Colonic mucosa (tissue), 4 donors: ENCODE data around the gene ZNF680. TPM values are rescaled to one million over a fixed set of nuclear protein-coding genes. Genes with fewer than 3 reads are reported as not detected.
"Not testable (repeated sequence)": the region's sequence is repeated elsewhere in the genome, so short reads cannot be mapped to it uniquely, and the experiment has no call there.

Experiments used
- DNase-seq: peaks from one replicate; pipeline ENCODE4 v3.0.0-alpha.2; 2020
- H3K27ac ChIP-seq: fragments of 200-600 bp; one replicate; pipeline ENCODE4 v1.8.0; 2021
- H3K27me3 ChIP-seq: fragments of 200-600 bp; one replicate; pipeline ENCODE4 v1.8.0; 2021
- H3K36me3 ChIP-seq: fragments of 200-600 bp; one replicate; pipeline ENCODE4 v1.8.0; 2021
- H3K4me1 ChIP-seq: fragments of 200-600 bp; one replicate; pipeline ENCODE4 v1.8.0; 2021; ENCODE audit warnings: mild to moderate bottlenecking
- H3K4me3 ChIP-seq: fragments of 200-600 bp; one replicate; pipeline ENCODE4 v1.8.0; 2021
- H3K9ac ChIP-seq, 2 donors: one replicate each; pipeline ENCODE4 v1.7.0; 2013; ENCODE audit warnings: control low read depth in 2 of 2, low read depth in 2 of 2, low read length in 2 of 2
- H3K9me3 ChIP-seq: fragments of 200-600 bp; one replicate; pipeline ENCODE4 v1.8.0; 2021
- intact Hi-C: fragments of 100-400 bp; cut with DNase I; formaldehyde crosslinking; loops from one replicate; pipeline ENCODE4 v1.14.1; 2022
- total RNA-seq, 2 donors: library from RNA; stranded (reverse); fragmentation: NEBNext Ultra II Directional in 1 of 2; extraction: Animal tissue kit (Norgen Biotek cat#: 25700) in 1 of 2; gene quantifications; one replicate each; pipeline ENCODE4 v1.2.1, GENCODE V29; 2021
- TF ChIP-seq, protein P1 (sequence below): fragments of 200-600 bp; IDR thresholded peaks from one replicate; pipeline ENCODE4 v1.8.0; 2022; ENCODE audit warnings: antibody characterized with exemption, mild to moderate bottlenecking
- donor health status: healthy.
- donor health status: DM: no; HTN: no; CAD: no.
- donor health status: DM: no; HTN: no; CAD: no.

The ZNF680 gene
- total RNA-seq, 2 donors from 2014 or later, result 7.2 to 11.4 TPM

DNA sequence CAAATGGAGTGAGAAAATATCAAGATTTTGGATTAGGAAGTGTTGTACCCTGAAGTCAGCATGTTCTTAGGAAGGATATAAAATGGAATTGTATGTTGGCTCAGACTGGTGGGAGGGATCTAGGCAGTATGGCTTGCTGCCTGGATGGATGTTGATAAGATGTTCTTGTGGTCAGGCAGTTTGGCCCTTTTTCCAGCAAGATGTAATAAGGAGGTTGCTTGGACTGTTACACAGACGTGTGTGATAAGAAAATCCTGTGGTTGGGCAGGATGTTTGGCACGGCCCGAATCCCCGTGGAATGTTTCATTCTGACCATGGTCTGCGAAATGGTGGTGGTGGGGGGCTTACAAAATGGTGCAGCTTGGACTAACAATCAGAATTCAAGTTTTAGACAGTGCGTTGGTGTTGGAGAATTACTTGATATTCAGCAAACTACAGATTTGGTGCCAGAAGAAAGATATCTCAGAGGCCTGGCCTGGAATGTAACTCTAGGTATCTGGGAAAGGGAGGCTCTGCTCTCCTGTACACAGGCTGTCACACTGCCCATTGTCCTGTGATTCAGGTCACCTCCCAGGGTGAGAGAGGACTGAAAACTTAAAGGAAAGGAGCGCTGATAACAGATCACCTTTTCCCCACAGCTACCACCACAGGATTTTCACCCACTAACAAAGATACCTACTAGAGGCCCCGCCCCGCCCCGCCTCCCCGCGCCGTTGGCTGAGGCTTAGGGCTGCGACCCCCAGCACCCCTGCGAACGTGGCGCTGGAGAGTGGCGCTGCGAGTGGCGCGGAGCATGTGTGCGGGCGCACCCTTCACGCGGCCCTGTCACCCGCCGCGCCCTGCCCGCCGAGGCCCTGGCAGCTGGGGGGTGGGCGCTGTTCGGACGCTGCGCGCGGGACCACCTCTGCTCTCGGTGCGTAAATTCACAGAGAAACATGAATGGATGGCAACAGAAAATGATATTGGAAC is 19.3 kb upstream of the ZNF680 start:
- no peaks in the 10 kb centered on the region for H3K4me1 ChIP-seq

DNA sequence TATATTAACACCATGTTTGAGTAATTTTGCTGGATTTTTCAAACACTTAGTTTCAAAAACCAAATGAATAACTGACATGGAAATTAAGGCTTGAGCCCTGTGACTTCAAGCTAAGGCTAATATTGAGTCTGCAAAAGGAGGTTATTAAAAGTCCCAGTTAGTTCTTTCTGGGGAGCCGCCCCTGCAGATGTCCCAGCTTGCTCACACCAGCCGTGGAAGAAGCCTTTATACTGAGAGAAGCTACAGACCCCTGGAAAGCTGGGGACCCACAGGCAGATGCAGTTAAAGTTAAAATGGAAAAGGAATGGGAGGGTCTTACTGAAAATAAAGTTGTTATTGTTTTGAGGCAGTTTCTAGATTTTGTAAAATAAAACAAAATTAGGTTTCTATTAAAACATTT is 18.5 kb upstream of the ZNF680 start:
- DNase-seq, result no peak
- intact Hi-C loops, result no loop called here
- no peaks in the 10 kb centered on the region for H3K9me3 ChIP-seq
- no peak overlapping the region for H3K9ac ChIP-seq
- H3K27ac ChIP-seq, result no peak overlapping the region
- TF ChIP-seq, protein P1, sequence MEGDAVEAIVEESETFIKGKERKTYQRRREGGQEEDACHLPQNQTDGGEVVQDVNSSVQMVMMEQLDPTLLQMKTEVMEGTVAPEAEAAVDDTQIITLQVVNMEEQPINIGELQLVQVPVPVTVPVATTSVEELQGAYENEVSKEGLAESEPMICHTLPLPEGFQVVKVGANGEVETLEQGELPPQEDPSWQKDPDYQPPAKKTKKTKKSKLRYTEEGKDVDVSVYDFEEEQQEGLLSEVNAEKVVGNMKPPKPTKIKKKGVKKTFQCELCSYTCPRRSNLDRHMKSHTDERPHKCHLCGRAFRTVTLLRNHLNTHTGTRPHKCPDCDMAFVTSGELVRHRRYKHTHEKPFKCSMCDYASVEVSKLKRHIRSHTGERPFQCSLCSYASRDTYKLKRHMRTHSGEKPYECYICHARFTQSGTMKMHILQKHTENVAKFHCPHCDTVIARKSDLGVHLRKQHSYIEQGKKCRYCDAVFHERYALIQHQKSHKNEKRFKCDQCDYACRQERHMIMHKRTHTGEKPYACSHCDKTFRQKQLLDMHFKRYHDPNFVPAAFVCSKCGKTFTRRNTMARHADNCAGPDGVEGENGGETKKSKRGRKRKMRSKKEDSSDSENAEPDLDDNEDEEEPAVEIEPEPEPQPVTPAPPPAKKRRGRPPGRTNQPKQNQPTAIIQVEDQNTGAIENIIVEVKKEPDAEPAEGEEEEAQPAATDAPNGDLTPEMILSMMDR, result no peak
- H3K27me3 ChIP-seq, result no peaks in the 10 kb centered on the region
- H3K4me3 ChIP-seq, result no peak overlapping the region
- no peaks in the 10 kb centered on the region for H3K36me3 ChIP-seq
- H3K4me1 ChIP-seq, result no peaks in the 10 kb centered on the region

More for the DNA sequence above, 19.3 kb upstream of the ZNF680 start:
- TF ChIP-seq, protein P1, result no peak
- H3K9ac ChIP-seq, result no peak overlapping the region
- no peaks in the 10 kb centered on the region for H3K27me3 ChIP-seq
- no peaks in the 10 kb centered on the region for H3K36me3 ChIP-seq
- H3K4me3 ChIP-seq, result no peak overlapping the region
- H3K9me3 ChIP-seq, result no peaks in the 10 kb centered on the region
- intact Hi-C loops, result no loop called here
- no peak overlapping the region for H3K27ac ChIP-seq
- no peak for DNase-seq

DNA sequence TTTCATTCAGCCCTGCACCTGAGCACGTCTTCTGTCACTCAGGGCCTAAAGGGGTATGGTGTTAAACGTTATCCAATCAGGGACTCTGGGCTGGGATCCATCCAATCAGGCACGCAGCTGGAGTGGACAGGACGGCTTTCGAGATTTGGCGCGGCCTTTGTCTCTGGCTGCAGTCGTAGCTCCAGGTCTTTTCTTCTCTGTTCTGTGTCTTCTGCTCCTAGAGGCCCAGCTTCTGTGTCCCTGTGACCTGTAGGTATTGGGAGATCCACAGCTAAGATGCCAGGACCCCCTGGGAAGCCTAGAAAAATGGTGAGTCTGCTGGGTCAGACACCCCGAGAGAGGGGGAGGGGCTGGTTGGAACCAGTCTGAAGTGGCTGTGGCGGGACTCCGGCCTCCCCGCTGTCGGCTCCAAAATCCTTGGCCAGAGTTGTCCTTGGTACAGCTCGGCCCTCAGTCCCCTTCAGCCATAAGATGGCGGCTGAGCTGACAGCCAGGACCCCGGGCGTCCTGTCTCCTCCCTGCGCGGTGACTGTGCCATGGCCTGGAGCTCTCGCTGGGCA is 11.7 kb upstream of the ZNF680 start:
- Histone ChIP-seq H3K9ac (no peak overlapping the region), H3K36me3 (no peaks in the 10 kb centered on the region), H3K4me3 (peak overlapping the region; percentile 13), H3K27ac (no peak overlapping the region), H3K9me3 (no peaks in the 10 kb centered on the region), H3K4me1 (no peaks in the 10 kb centered on the region), H3K27me3 (peaks cover 6% of the 10 kb centered on the region)
- TF ChIP-seq, protein P1, result no peak
- intact Hi-C loops, result no loop called here
- peak; percentile 22 for DNase-seq

DNA sequence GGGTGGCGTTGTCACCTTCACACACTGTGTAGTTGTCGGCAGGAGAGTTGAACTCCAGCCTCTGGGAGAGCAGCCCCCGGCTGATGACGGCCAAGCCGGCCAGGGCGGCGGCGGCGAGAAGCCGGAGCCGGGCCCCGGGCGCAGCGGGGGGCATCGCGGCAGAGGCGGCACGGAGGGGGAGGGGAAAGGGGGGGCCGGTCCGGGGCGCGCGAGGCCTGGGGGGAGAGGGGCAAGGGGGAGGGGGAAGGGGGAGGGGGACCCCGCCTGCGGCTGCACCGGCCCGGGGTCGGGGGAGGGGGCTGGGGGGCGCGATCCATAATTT is 7.4 kb upstream of the ZNF680 start:
- Histone ChIP-seq H3K27me3 (peaks cover 11% of the 10 kb centered on the region), H3K4me3 (peak overlapping the region; percentile 32), H3K9ac (peak overlapping the region in 1 of 2 donors; percentile 35)
- H3K36me3 ChIP-seq, DNase-seq, intact Hi-C loops, H3K9me3 ChIP-seq, H3K4me1 ChIP-seq, H3K27ac ChIP-seq: not testable (repeated sequence)

DNA sequence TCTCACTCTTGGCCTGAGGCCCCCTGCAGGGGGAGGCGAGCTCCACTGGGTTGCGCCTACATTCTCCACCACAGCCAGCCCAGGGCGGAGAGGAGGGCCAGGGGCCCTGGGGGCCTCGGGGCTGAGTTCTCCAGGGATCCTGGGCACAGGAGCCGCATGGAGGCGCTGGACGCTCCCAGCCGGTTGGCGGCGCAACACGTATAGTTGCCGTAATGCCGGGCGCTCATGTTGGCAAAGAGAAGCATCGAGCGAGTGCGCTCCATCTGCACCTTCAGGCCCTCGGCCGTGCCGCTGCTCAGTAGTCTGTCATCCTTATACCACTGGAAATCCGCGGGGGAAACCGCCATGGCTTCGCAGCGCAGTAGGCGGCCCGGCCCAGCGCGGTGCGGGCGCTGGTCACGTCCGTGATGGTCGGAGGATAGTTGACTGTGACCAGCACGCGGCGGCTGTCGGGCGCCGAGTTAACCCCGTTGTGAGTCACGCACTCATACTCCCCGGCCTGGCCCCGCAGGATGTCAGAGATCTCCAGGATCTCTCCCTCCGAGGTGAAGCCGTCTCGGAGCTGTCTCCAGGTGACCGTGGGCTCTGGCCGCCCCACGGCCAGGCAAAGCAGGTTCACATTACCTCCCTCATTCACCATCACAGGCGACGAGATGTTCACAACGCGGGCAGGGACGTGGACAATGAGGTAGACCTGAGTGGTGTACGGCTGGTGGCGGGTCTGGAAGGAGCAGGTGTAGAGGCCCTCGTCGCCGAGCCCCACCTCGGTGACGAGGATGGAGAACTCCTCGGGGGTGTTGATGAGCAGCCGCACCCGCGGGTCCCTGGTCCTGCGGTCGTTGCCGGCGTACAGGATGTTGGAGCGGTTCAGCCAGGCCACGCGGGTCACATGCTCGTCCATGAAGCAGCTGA is 6.8 kb upstream of the ZNF680 start:
- not testable (repeated sequence) for H3K27ac ChIP-seq, H3K9me3 ChIP-seq, H3K36me3 ChIP-seq, H3K4me1 ChIP-seq
- peak; percentile 24 for DNase-seq
- intact Hi-C loops, result loop anchor here (10.0 kb wide), 1 partner anchor 255 kb away; the partner anchor contains the start of gene ZNF736
- Histone ChIP-seq H3K27me3 (peaks cover 11% of the 10 kb centered on the region), H3K9ac (peak overlapping the region in 1 of 2 donors; percentile 35), H3K4me3 (peak overlapping the region; percentile 32)

DNA sequence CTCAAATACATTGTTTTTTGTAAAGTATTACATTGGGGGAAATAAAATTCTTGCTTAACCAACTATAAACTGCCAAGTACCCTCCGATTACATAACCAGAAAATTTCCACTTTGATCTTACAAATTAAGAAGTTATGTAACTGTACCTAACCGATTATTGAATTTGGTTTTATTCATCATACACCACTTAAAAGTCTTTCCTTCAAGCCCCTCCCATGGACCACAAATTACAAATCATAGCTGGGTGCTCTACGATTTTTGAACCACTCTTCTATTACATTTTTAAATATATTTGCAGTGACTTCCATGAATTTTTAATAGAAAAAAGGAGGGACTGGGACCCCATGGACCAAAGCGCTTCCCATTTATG is 630 bp downstream of the ZNF680 start:
- Histone ChIP-seq H3K27ac (peak overlapping the region; percentile 72), H3K4me3 (peak overlapping the region; percentile 83), H3K27me3 (no peaks in the 10 kb centered on the region), H3K4me1 (no peaks in the 10 kb centered on the region), H3K36me3 (no peaks in the 10 kb centered on the region), H3K9me3 (no peaks in the 10 kb centered on the region), H3K9ac (peak overlapping the region; percentile 64 to 70)
- intact Hi-C loops, result loop anchor here (10.0 kb wide), 1 partner anchor 247 kb away; the partner anchor contains the start of gene ZNF736
- TF ChIP-seq, protein P1, result no peak
- no peak for DNase-seq
